ENCODE measurements around the gene SCAANT1. TPM values are rescaled to one million over a fixed set of nuclear protein-coding genes. Genes with fewer than 3 reads are reported as not detected.

Gene SCAANT1
- total RNA-seq, 1 experiment from 2014 or later, result not detected

GRCh38 chr3:63945558-63946096 is 33.4 kb upstream of the SCAANT1 start:
- H3K27ac ChIP-seq, result no peak overlapping the region
- peaks cover 14% of the 10 kb centered on the region for H3K4me1 ChIP-seq (replicated peaks)
- H3K9me3 ChIP-seq (replicated peaks), result no peaks in the 10 kb centered on the region
- no peaks in the 10 kb centered on the region for H3K27me3 ChIP-seq (replicated peaks)
- DNase-seq (ENCODE audit: low read depth in 1 of 2, low spot score in 2 of 2), result no peak
- no peak overlapping the region for H3K4me3 ChIP-seq
- peaks cover 4% of the 10 kb centered on the region; the same call in 1 of the 2 replicates for H3K36me3 ChIP-seq

- H3K27me3 ChIP-seq (replicated peaks), result no peaks in the 10 kb centered on the region
- DNase-seq (ENCODE audit: low read depth in 1 of 2, low spot score in 2 of 2), result no peak
- H3K9me3 ChIP-seq (replicated peaks), result no peaks in the 10 kb centered on the region
- no peak overlapping the region for H3K27ac ChIP-seq
- peaks cover 20% of the 10 kb centered on the region for H3K4me1 ChIP-seq (replicated peaks)
- H3K4me3 ChIP-seq, result no peak overlapping the region
- peaks cover 11% of the 10 kb centered on the region; the same call in 1 of the 2 replicates for H3K36me3 ChIP-seq
Observed at GRCh38 chr3:63943678-63944077, 31.5 kb upstream of the SCAANT1 start.

- H3K9me3 ChIP-seq (replicated peaks), result no peaks in the 10 kb centered on the region
Observed at GRCh38 chr3:63942528-63942927, 30.3 kb upstream of the SCAANT1 start.

GRCh38 chr3:63940389-63940757 is 28.2 kb upstream of the SCAANT1 start:
- H3K27ac ChIP-seq, result no peak overlapping the region
- peaks cover 29% of the 10 kb centered on the region for H3K36me3 ChIP-seq
- H3K4me1 ChIP-seq (replicated peaks), result peaks cover 17% of the 10 kb centered on the region
- H3K9me3 ChIP-seq (replicated peaks), result no peaks in the 10 kb centered on the region
- DNase-seq (ENCODE audit: low read depth in 1 of 2, low spot score in 2 of 2), result peak in 1 of 2 experiments; percentile 47
- no peak overlapping the region for H3K4me3 ChIP-seq
- no peaks in the 10 kb centered on the region for H3K27me3 ChIP-seq (replicated peaks)

More at GRCh38 chr3:63942528-63942927, 30.3 kb upstream of the SCAANT1 start:
- Histone ChIP-seq H3K4me3 (no peak overlapping the region), H3K27me3 (replicated peaks) (no peaks in the 10 kb centered on the region), H3K4me1 (replicated peaks) (peaks cover 17% of the 10 kb centered on the region), H3K27ac (no peak overlapping the region), H3K36me3 (peaks cover 11% of the 10 kb centered on the region; the same call in 1 of the 2 replicates)
- DNase-seq (ENCODE audit: low read depth in 1 of 2, low spot score in 2 of 2), result no peak

- no peak for DNase-seq (ENCODE audit: low read depth in 1 of 2, low spot score in 2 of 2)
- Histone ChIP-seq H3K4me3 (no peak overlapping the region), H3K4me1 (replicated peaks) (peaks cover 26% of the 10 kb centered on the region), H3K9me3 (replicated peaks) (no peaks in the 10 kb centered on the region), H3K27ac (no peak overlapping the region), H3K27me3 (replicated peaks) (no peaks in the 10 kb centered on the region), H3K36me3 (peaks cover 29% of the 10 kb centered on the region)
Observed at GRCh38 chr3:63937661-63938651, 25.8 kb upstream of the SCAANT1 start.

- Histone ChIP-seq H3K4me1 (replicated peaks) (peaks cover 26% of the 10 kb centered on the region), H3K27ac (no peak overlapping the region), H3K4me3 (no peak overlapping the region), H3K27me3 (replicated peaks) (no peaks in the 10 kb centered on the region), H3K9me3 (replicated peaks) (no peaks in the 10 kb centered on the region), H3K36me3 (peaks cover 29% of the 10 kb centered on the region)
- DNase-seq (ENCODE audit: low read depth in 1 of 2, low spot score in 2 of 2), result no peak
Observed at GRCh38 chr3:63936925-63937324, 24.7 kb upstream of the SCAANT1 start.

GRCh38 chr3:63934041-63934866 is 22.1 kb upstream of the SCAANT1 start:
- DNase-seq (ENCODE audit: low read depth in 1 of 2, low spot score in 2 of 2), result no peak
- peaks cover 10% of the 10 kb centered on the region for H3K4me1 ChIP-seq (replicated peaks)
- no peak overlapping the region for H3K4me3 ChIP-seq
- H3K27ac ChIP-seq, result no peak overlapping the region
- H3K27me3 ChIP-seq (replicated peaks), result no peaks in the 10 kb centered on the region
- H3K9me3 ChIP-seq (replicated peaks), result no peaks in the 10 kb centered on the region
- H3K36me3 ChIP-seq, result peaks cover 27% of the 10 kb centered on the region

- H3K36me3 ChIP-seq, result peaks cover 27% of the 10 kb centered on the region
- no peak overlapping the region for H3K27ac ChIP-seq
- H3K27me3 ChIP-seq (replicated peaks), result no peaks in the 10 kb centered on the region
- no peak overlapping the region for H3K4me3 ChIP-seq
- no peak for DNase-seq (ENCODE audit: low read depth in 1 of 2, low spot score in 2 of 2)
- H3K9me3 ChIP-seq (replicated peaks), result no peaks in the 10 kb centered on the region
- H3K4me1 ChIP-seq (replicated peaks), result peaks cover 9% of the 10 kb centered on the region
Observed at GRCh38 chr3:63933459-63933858, 21.3 kb upstream of the SCAANT1 start.

- Histone ChIP-seq H3K27ac (no peak overlapping the region), H3K9me3 (replicated peaks) (no peaks in the 10 kb centered on the region), H3K36me3 (peaks cover 27% of the 10 kb centered on the region), H3K27me3 (replicated peaks) (no peaks in the 10 kb centered on the region), H3K4me3 (no peak overlapping the region), H3K4me1 (replicated peaks) (peaks cover 9% of the 10 kb centered on the region)
- no peak for DNase-seq (ENCODE audit: low read depth in 1 of 2, low spot score in 2 of 2)
Observed at GRCh38 chr3:63932509-63933212, 20.5 kb upstream of the SCAANT1 start.

GRCh38 chr3:63931290-63931689 is 19.1 kb upstream of the SCAANT1 start:
- H3K9me3 ChIP-seq (replicated peaks), result no peaks in the 10 kb centered on the region
- no peaks in the 10 kb centered on the region for H3K27me3 ChIP-seq (replicated peaks)
- H3K4me1 ChIP-seq (replicated peaks), result peaks cover 9% of the 10 kb centered on the region
- H3K36me3 ChIP-seq, result peaks cover 26% of the 10 kb centered on the region
- no peak for DNase-seq (ENCODE audit: low read depth in 1 of 2, low spot score in 2 of 2)
- no peak overlapping the region for H3K27ac ChIP-seq
- H3K4me3 ChIP-seq, result no peak overlapping the region

- no peaks in the 10 kb centered on the region for H3K27me3 ChIP-seq (replicated peaks)
- no peaks in the 10 kb centered on the region for H3K4me1 ChIP-seq (replicated peaks)
- DNase-seq (ENCODE audit: low read depth in 1 of 2, low spot score in 2 of 2), result no peak
- H3K9me3 ChIP-seq (replicated peaks), result no peaks in the 10 kb centered on the region
- H3K36me3 ChIP-seq, result peaks cover 47% of the 10 kb centered on the region
- H3K4me3 ChIP-seq, result no peak overlapping the region
- H3K27ac ChIP-seq, result no peak overlapping the region
Observed at GRCh38 chr3:63927422-63928280, 15.5 kb upstream of the SCAANT1 start.

GRCh38 chr3:63926309-63926708 is 14.1 kb upstream of the SCAANT1 start:
- no peak overlapping the region for H3K27ac ChIP-seq
- H3K9me3 ChIP-seq (replicated peaks), result no peaks in the 10 kb centered on the region
- peaks cover 58% of the 10 kb centered on the region for H3K36me3 ChIP-seq
- no peak overlapping the region for H3K4me3 ChIP-seq
- no peaks in the 10 kb centered on the region for H3K27me3 ChIP-seq (replicated peaks)
- H3K4me1 ChIP-seq (replicated peaks), result no peaks in the 10 kb centered on the region
- no peak for DNase-seq (ENCODE audit: low read depth in 1 of 2, low spot score in 2 of 2)

Data from SJSA1 (cell line).